Putamen (tissue), 1 donor: ENCODE data around the gene CEBPB.
"Not testable (repeated sequence)": the region's sequence is repeated elsewhere in the genome, so short reads cannot be mapped to it uniquely, and the experiment has no call there.

Experiments used
- DNase-seq: peaks from one replicate; pipeline ENCODE4 v3.0.0-alpha.2; 2016; ENCODE audit warnings: low spot score

Gene CEBPB

GRCh38 chr20:50193199-50193835 lies 2.7 kb downstream of the CEBPB start:
- DNase-seq, result no peak

- DNase-seq, result peak; percentile 32
Measured at GRCh38 chr20:50193836-50194421, 3.3 kb downstream of the CEBPB start.

- DNase-seq, result no peak
Measured at GRCh38 chr20:50194422-50194830, 3.8 kb downstream of the CEBPB start.

- DNase-seq, result no peak
Measured at GRCh38 chr20:50194831-50195523, 4.3 kb downstream of the CEBPB start.

- no peak for DNase-seq
Measured at GRCh38 chr20:50195524-50196120, 5.0 kb downstream of the CEBPB start.

GRCh38 chr20:50196248-50196647 lies 5.6 kb downstream of the CEBPB start:
- no peak for DNase-seq

GRCh38 chr20:50196896-50197295 lies 6.3 kb downstream of the CEBPB start:
- DNase-seq, result no peak

GRCh38 chr20:50197463-50198179 lies 7.0 kb downstream of the CEBPB start:
- DNase-seq, result no peak

- DNase-seq, result no peak
Measured at GRCh38 chr20:50198180-50198666, 7.6 kb downstream of the CEBPB start.

- no peak for DNase-seq
Measured at GRCh38 chr20:50198716-50199115, 8.1 kb downstream of the CEBPB start.

GRCh38 chr20:50199703-50200102 lies 9.1 kb downstream of the CEBPB start:
- no peak for DNase-seq

- no peak for DNase-seq
Measured at GRCh38 chr20:50200482-50201104, 10.0 kb downstream of the CEBPB start.

- not testable (repeated sequence) for DNase-seq
Measured at GRCh38 chr20:50201710-50202109, 11.1 kb downstream of the CEBPB start.

GRCh38 chr20:50202677-50203076 lies 12.0 kb downstream of the CEBPB start:
- DNase-seq, result no peak

- no peak for DNase-seq
Measured at GRCh38 chr20:50203951-50204937, 13.6 kb downstream of the CEBPB start.

GRCh38 chr20:50207026-50207425 lies 16.4 kb downstream of the CEBPB start:
- DNase-seq, result no peak

- DNase-seq, result no peak
Measured at GRCh38 chr20:50208085-50208491, 17.5 kb downstream of the CEBPB start.

- DNase-seq, result not testable (repeated sequence)
Measured at GRCh38 chr20:50208815-50209214, 18.2 kb downstream of the CEBPB start.

GRCh38 chr20:50210066-50210619 lies 19.5 kb downstream of the CEBPB start:
- DNase-seq, result no peak

GRCh38 chr20:50211091-50211490 lies 20.5 kb downstream of the CEBPB start:
- no peak for DNase-seq
